NCI-H2107 treated with DMSO at 0.1 percent for 48 hours (cell line): ENCODE measurements around the gene PRDM16.

Experiments used
- DNase-seq: peaks from one replicate; lab custom pipeline; 2025; ENCODE audit not compliant: unreplicated experiment; lab: John Stamatoyannopoulos, UW

Gene PRDM16

GRCh38 chr1:3436451-3436850 is 367.4 kb downstream of the PRDM16 start:
- no peak for DNase-seq

GRCh38 chr1:3436901-3437300 is 367.9 kb downstream of the PRDM16 start:
- no peak for DNase-seq

GRCh38 chr1:3438661-3439180 is 369.7 kb downstream of the PRDM16 start:
- DNase-seq: no peak

GRCh38 chr1:3439346-3440299 is 370.6 kb downstream of the PRDM16 start:
- no peak for DNase-seq

DNA sequence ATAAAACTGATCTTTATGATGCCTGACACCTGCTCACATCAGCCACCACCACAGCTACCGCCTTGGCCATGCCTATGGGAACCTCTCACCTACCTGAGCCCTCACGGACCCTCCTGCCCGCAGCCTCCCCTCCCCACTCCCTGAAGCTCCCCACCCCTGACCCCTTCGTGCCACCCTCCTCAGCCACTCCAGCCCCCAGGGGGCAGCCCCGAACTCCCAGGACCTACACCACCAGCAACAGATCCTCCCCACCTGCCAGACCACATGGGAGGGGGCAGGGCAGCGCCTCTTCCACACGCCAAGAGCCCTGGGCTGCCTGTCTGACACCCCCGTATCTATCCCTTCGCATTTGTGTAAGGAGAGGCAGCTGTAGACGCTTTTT is 371.3 kb downstream of the PRDM16 start:
- no peak for DNase-seq

DNA sequence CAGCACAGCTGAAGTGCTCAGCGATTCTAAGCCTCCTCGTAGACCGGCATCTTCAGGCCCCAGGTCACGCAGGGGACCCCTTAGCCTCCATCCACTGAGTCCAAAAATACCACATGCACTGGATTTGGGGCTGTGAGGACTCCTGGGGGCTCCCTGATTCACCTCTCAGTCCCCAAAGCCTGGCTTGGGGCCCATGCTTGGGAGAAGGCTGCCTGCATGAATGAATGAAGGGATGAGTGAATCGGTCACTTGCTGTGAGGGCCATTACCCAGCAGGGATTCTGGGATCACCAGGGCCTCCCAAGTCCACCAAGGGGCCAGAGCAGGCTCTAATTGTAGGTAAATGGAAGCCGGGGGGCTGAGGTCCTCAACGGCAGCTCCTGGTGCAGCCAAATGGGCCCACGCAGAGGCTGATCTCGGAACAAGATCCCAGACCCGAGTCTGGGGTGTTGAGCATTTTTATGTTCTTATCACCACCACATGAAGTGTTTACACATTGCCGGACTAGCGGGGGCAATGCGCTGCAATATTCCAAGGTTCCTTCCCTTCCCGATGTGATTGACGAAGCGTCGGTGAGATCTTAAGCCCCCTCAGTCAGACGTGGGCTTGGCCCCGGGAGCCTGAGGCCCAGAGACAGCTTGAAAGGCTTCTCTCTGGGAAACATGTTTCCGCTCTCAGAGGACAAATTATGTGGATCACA is 371.9 kb downstream of the PRDM16 start:
- DNase-seq: no peak

DNA sequence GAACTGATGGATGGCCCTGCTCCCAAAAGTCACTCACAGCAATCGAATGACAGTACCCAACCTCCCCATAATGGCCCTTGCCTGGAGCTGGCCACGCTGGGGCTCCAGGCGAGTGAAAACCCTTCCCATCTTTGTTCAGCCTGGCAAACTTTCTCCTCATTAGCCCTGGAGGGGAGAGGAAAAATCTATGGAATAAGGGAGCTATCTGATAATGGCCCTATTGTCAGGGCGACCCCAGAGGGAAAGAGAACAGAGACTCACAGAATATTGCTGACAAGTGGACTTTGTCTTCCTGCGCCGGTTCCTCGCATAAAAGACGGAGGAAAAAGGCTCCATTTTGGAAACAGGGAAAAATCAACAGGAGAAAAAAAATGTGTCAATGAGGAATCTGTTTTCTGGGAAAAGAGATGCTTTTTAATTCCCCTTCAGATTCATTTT is 372.4 kb downstream of the PRDM16 start:
- no peak for DNase-seq

DNA sequence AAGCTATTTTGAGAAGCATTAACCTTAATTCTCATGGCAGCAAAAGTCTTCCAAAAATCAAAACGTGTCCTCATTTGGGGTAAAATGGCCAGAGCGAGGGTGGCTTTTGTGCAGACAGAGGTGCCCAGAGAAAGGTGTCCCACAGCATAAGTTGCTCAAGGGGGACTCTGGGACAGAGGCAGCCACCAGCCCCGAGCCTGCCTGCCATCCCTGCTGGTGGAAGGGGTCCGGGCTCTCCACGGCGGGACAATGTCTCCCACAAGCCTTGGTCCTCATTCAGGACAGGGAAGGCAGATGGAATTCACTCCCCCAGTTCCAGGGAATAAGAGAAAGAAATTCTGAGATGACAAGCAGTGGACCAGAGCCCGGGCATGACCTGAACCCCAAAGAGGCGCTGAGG is 372.9 kb downstream of the PRDM16 start:
- DNase-seq: no peak

DNA sequence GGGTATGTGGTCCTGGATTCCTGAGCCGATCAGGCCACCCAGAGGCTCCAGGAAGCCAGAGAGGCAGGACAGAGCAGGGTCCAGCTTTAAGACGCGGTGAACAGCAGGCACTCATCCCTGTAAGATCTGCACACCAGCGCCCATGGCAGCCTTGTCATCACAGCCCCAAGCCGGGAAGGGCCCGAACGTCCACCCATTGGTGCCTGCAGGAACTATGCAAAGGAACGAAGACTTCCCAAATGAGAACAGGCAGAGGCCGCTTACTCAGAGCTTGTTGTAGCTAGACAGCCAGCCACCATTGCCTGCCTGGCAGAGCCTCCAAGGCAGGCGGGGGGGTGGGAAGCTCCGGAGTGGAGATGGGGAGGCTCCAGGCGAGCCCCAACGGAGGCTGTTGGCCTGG is 373.3 kb downstream of the PRDM16 start:
- no peak for DNase-seq

DNA sequence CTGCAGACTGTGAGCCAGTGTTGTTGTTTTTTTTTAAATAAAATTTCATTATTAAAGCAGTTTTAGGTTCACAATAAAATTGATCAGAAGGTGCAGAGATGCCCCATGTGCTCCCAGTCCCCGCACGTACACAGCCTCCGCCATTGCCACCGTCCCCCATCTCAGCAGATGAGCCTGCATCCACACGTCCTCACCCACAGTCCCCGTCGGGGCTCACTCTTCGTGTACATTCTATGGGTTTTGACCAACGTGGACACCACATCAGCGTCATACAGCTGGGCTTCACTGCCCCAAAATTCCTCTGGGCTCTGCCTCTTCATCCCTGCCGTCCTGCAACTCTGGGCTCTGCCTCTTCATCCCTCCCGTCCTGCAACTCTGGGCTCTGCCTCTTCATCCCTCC is 373.9 kb downstream of the PRDM16 start:
- no peak for DNase-seq

GRCh38 chr1:3443807-3444206 is 374.8 kb downstream of the PRDM16 start:
- no peak for DNase-seq

GRCh38 chr1:3444298-3444697 is 375.3 kb downstream of the PRDM16 start:
- DNase-seq: no peak

GRCh38 chr1:3444736-3445135 is 375.7 kb downstream of the PRDM16 start:
- no peak for DNase-seq

DNA sequence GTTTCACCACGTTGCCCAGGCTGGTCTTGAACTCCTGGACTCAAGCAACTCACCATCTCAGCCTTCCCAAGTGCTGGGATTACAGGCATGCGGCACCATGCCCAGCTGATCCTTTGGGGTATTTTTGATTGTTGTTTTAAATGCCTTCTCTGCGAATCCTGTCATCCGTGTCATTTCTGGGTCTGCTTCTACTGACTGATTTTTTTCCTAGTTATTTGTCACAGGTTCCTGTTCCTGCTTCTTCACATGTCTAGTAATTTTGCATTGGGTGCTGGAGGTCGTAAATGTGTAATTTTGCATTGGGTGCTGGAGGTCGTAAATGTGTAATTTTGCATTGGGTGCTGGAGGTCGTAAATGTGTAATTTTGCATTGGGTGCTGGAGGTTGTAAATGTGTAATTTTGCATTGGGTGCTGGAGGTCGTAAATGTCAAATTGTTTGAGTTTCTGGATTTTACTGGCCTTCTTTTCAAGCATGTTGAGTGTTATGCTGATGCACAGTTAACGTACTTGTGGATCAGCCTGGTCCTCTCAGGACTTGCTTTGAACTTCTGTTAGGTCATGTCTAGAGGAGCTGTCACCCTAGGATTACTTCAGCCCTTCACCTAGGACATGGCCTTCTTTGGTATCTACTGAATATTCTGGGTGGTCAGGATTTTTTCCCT is 381.3 kb downstream of the PRDM16 start:
- no peak for DNase-seq

DNA sequence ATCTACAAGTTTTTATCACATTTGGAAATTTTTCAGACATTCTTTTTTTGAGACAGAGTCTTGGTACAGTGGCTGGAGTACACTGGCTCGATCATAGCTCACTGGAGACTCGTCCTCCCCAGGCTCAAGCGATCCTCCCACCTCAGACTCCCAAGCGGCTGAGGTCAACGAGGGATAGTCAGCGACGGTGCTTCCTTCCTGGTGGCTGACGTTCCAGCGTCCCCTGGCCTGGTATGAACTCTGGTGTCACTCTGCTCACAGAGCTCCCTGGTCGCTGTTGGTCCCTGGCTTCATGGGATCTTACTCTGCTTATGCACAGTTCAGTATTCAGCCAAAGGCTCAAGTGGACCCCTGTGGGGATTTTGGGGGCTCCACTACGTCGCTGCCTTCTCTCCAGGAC is 382.0 kb downstream of the PRDM16 start:
- DNase-seq: no peak

- no peak for DNase-seq
These were observed 383.2 kb downstream of the PRDM16 start for GRCh38 chr1:3451994-3452865.

DNA sequence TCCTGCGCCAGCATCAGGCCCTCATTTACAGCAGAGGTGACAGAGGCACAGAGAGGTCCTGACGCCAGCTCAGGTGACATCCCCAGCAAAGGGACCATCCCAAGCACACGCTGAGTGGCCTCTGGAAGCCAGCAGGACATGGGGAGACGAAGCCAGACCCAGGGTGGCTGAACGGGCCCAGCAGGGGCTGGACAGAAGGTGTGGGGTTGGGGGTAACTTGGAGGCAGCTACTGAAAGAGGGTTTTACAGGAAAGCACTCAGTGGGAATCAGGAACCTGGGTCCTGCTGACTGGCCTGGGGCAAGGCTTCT is 383.8 kb downstream of the PRDM16 start:
- no peak for DNase-seq

GRCh38 chr1:3453203-3453761 is 384.3 kb downstream of the PRDM16 start:
- no peak for DNase-seq

- no peak for DNase-seq
These were observed 385.1 kb downstream of the PRDM16 start, which contains the start of gene ARHGEF16 for GRCh38 chr1:3453891-3454810. Gene ARHGEF16 (plus strand): TSS chr1:3454665. CDS start chr1:3463085, 8,420 bp downstream.
